DOHH2 (cell line): ENCODE data around the gene F11R.

Experiments
- H3F3A ChIP-seq: fragments of 200-600 bp; sonication (generic), shearing (Covaris generic); 2 replicates; pipeline ENCODE4 v1.6.0; 2016; ENCODE audit warnings: antibody characterized with exemption, mild to moderate bottlenecking; ENCODE audit not compliant: control insufficient read depth, insufficient read depth
- H3K27ac ChIP-seq: fragments of 200-600 bp; sonication (generic); 2 replicates; pipeline ENCODE4 v1.5.1; 2014; ENCODE audit warnings: low read depth, mild to moderate bottlenecking, low read length, moderate library complexity
- H3K27me3 ChIP-seq: fragments of 200-600 bp; sonication (generic); 2 replicates; pipeline ENCODE4 v1.6.1; 2014; ENCODE audit warnings: mild to moderate bottlenecking, low read length, mixed read lengths; ENCODE audit not compliant: control insufficient read depth
- H3K36me3 ChIP-seq: fragments of 200-600 bp; sonication (generic); 2 replicates; pipeline ENCODE4 v1.6.1; 2014; ENCODE audit warnings: mild to moderate bottlenecking, low read length, moderate library complexity, mixed read lengths; ENCODE audit not compliant: control insufficient read depth
- H3K4me1 ChIP-seq: fragments of 200-600 bp; sonication (generic); 2 replicates; pipeline ENCODE4 v1.6.1; 2014; ENCODE audit warnings: mild to moderate bottlenecking, low read length, mixed read lengths; ENCODE audit not compliant: control insufficient read depth
- H3K4me2 ChIP-seq: fragments of 200-600 bp; sonication (generic); 2 replicates; pipeline ENCODE4 v1.6.0; 2014; ENCODE audit warnings: mild to moderate bottlenecking, low read length, moderate library complexity
- H3K4me3 ChIP-seq: fragments of 200-600 bp; sonication (generic); 2 replicates; pipeline ENCODE4 v1.5.1; 2014; ENCODE audit warnings: mild to moderate bottlenecking, low read length, mixed read lengths
- H3K79me2 ChIP-seq: fragments of 200-600 bp; sonication (generic); 2 replicates; pipeline ENCODE4 v1.6.1; 2014; ENCODE audit warnings: mild to moderate bottlenecking, low read length, mixed read lengths; ENCODE audit not compliant: control insufficient read depth
- H3K9me2 ChIP-seq: fragments of 200-600 bp; sonication (generic); replicated peaks from 2 replicates; pipeline ENCODE4 v1.6.1; 2014; ENCODE audit warnings: mild to moderate bottlenecking, low read length, mixed read lengths; ENCODE audit not compliant: control insufficient read depth
- H3K9me3 ChIP-seq: fragments of 200-600 bp; sonication (generic); 2 replicates; pipeline ENCODE4 v1.6.1; 2014; ENCODE audit warnings: antibody characterized with exemption, low read length, mixed read lengths; ENCODE audit not compliant: control insufficient read depth, insufficient read depth
- H4K20me1 ChIP-seq: fragments of 200-600 bp; sonication (generic); 2 replicates; pipeline ENCODE4 v1.6.0; 2014; ENCODE audit warnings: low read depth, mild to moderate bottlenecking, antibody characterized with exemption, low read length, moderate library complexity; ENCODE audit not compliant: control insufficient read depth, insufficient read depth
- CTCF ChIP-seq: fragments of 200-600 bp; sonication (generic); IDR thresholded peaks from one replicate; pipeline ENCODE4 v1.5.1; 2014; ENCODE audit warnings: antibody characterized with exemption, mild to moderate bottlenecking, low read depth, low read length; ENCODE audit not compliant: poor library complexity, severe bottlenecking
- EZH2phosphoT487 ChIP-seq: fragments of 200-600 bp; sonication (generic); IDR thresholded peaks from 2 replicates; pipeline ENCODE4 v1.6.1; 2017; ENCODE audit warnings: borderline replicate concordance, mild to moderate bottlenecking, antibody characterized with exemption, low read length, moderate library complexity, mixed read lengths

F11R gene

GRCh38 chr1:160973491-160973890 is 47.5 kb downstream of the F11R start:
- no peaks in the 10 kb centered on the region for H3K9me3 ChIP-seq
- H3K36me3 ChIP-seq: no peaks in the 10 kb centered on the region
- no peaks in the 10 kb centered on the region for H3K79me2 ChIP-seq
- H4K20me1 ChIP-seq: no peaks in the 10 kb centered on the region
- no peaks in the 10 kb centered on the region for H3F3A ChIP-seq
- no peaks in the 10 kb centered on the region for H3K9me2 ChIP-seq
- TF ChIP-seq CTCF (no peak), EZH2phosphoT487 (no peak)
- H3K4me1 ChIP-seq: no peaks in the 10 kb centered on the region
- H3K4me3 ChIP-seq: no peak overlapping the region
- H3K4me2 ChIP-seq: no peak overlapping the region
- peaks cover 8% of the 10 kb centered on the region; the same call in 1 of the 2 replicates for H3K27me3 ChIP-seq
- no peak overlapping the region for H3K27ac ChIP-seq

- Histone ChIP-seq H3K79me2 (no peaks in the 10 kb centered on the region), H3K4me3 (no peak overlapping the region), H3K4me1 (no peaks in the 10 kb centered on the region), H3F3A (no peaks in the 10 kb centered on the region), H3K27me3 (peaks cover 8% of the 10 kb centered on the region; the same call in 1 of the 2 replicates), H3K4me2 (no peak overlapping the region), H4K20me1 (no peaks in the 10 kb centered on the region), H3K27ac (no peak overlapping the region), H3K36me3 (no peaks in the 10 kb centered on the region), H3K9me2 (no peaks in the 10 kb centered on the region), H3K9me3 (no peaks in the 10 kb centered on the region)
- TF ChIP-seq EZH2phosphoT487 (no peak), CTCF (no peak)
Measured at GRCh38 chr1:160972939-160973338, 48.0 kb downstream of the F11R start.

GRCh38 chr1:160971618-160972056 is 49.3 kb downstream of the F11R start:
- Histone ChIP-seq H3K4me2 (no peak overlapping the region), H3K9me2 (no peaks in the 10 kb centered on the region)

More at GRCh38 chr1:160971618-160972056, 49.3 kb downstream of the F11R start:
- H3K27me3 ChIP-seq: peaks cover 8% of the 10 kb centered on the region; the same call in 1 of the 2 replicates
- no peaks in the 10 kb centered on the region for H3K79me2 ChIP-seq
- H4K20me1 ChIP-seq: no peaks in the 10 kb centered on the region
- no peaks in the 10 kb centered on the region for H3F3A ChIP-seq
- no peak overlapping the region for H3K27ac ChIP-seq
- TF ChIP-seq EZH2phosphoT487: no peak
- TF ChIP-seq CTCF: no peak
- no peaks in the 10 kb centered on the region for H3K9me3 ChIP-seq
- H3K4me3 ChIP-seq: no peak overlapping the region
- H3K4me1 ChIP-seq: no peaks in the 10 kb centered on the region
- H3K36me3 ChIP-seq: no peaks in the 10 kb centered on the region
